Measurements from ENCODE around the gene BRSK2.

GRCh38 chr11:1360835-1361357 lies 28.8 kb upstream of the BRSK2 start:
- TF ChIP-seq CSRNP3 (CRISPR knock-in tag; IDR thresholded peaks at IDR 0.05), result no peak
- no peak for TF ChIP-seq CREB5 (CRISPR knock-in tag; IDR thresholded peaks at IDR 0.05; ENCODE audit: low read depth)
- no peak for TF ChIP-seq BACH2 (CRISPR knock-in tag; IDR thresholded peaks at IDR 0.05; ENCODE audit: borderline replicate concordance)
- no peak for TF ChIP-seq ARNTL (CRISPR knock-in tag; IDR thresholded peaks at IDR 0.05; ENCODE audit: borderline replicate concordance, low read depth)
- TF ChIP-seq CSDC2 (CRISPR knock-in tag; IDR thresholded peaks at IDR 0.05), result no peak
- no peak for TF ChIP-seq POU6F1 (CRISPR knock-in tag; IDR thresholded peaks at IDR 0.05; ENCODE audit: borderline replicate concordance, low read depth)
- no peak for TF ChIP-seq ZNF565 (CRISPR knock-in tag; conservative IDR thresholded peaks at IDR 0.05; ENCODE audit: low read depth)
- TF ChIP-seq ZFP3 (CRISPR knock-in tag; IDR thresholded peaks at IDR 0.05), result no peak
- TF ChIP-seq GLIS3 (CRISPR knock-in tag; IDR thresholded peaks at IDR 0.05), result no peak
- TF ChIP-seq OSR1 (CRISPR knock-in tag; IDR thresholded peaks at IDR 0.05), result no peak

All from SK-N-SH treated with all-trans-retinoic acid at 6 μM for 48 hours (cell line).